GM12891 (cell line): Measurements from ENCODE around the gene SUPT20HL1.

Experiments
- POLR2A ChIP-seq: IDR thresholded peaks from 2 replicates; pipeline ENCODE4 v1.6.1; 2011; ENCODE audit warnings: low read depth, low read length, control low read depth
- POLR2AphosphoS5 ChIP-seq: IDR thresholded peaks from 2 replicates; pipeline ENCODE4 v1.6.1; 2011; ENCODE audit warnings: low read depth, low read length, control low read depth
- SPI1 ChIP-seq: IDR thresholded peaks from 2 replicates; pipeline ENCODE4 v1.6.1; 2011; ENCODE audit warnings: low read depth, low read length, control low read depth
- TAF1 ChIP-seq: IDR thresholded peaks from 2 replicates; pipeline ENCODE4 v1.6.1; 2011; ENCODE audit warnings: low read depth, low read length, control low read depth

DNA sequence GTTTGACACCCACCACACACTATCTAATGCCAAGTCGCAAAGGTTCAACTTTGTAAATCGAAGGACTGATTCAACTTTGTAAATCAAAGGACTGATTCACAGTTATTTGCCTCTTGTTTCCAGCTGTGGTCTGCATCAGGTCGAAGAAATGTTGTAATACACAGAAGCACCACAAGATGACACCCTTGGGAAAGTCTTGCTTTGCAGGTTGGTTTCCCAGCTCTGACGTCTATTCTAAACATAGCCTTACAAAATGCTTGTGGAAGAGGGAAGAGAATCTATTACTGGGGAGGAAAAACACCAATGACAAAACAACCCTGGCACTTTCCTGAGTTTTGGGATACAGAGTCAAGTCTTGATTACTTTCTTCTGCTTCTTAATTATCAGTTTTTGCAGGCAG lies 35.3 kb downstream of the SUPT20HL1 start:
- TF ChIP-seq POLR2A: no peak
- no peak for TF ChIP-seq POLR2AphosphoS5
- TF ChIP-seq SPI1: no peak
- TF ChIP-seq TAF1: no peak
